CD14-positive monocyte (primary cell): ENCODE data around the gene MACROD1. TPM values are rescaled to one million over a fixed set of nuclear protein-coding genes. Genes with fewer than 3 reads are reported as not detected.

Source experiments
- DNase-seq, 3 donors: peaks; one replicate each; pipeline ENCODE4 v3.0.0-alpha.2; 2011 to 2022
- H2AFZ ChIP-seq: 2 replicates; pipeline ENCODE4 v1.6.0; 2012; ENCODE audit warnings: mild to moderate bottlenecking, low read depth, low read length, inconsistent platforms; ENCODE audit not compliant: insufficient read depth, poor library complexity, severe bottlenecking
- H3K27ac ChIP-seq, 2 donors: 1 replicate in 1 of 2; 2 replicates in 1 of 2; pipeline ENCODE4 v1.5.1; 2012 to 2013; ENCODE audit warnings: low read length in 2 of 2, control low read depth in 1 of 2, inconsistent platforms in 1 of 2, low read depth in 1 of 2, mild to moderate bottlenecking in 1 of 2
- H3K27me3 ChIP-seq, 2 donors: one replicate each; pipeline versions ENCODE4 v1.6.0 to v1.6.1; 2011 to 2013; ENCODE audit warnings: low read length in 2 of 2; ENCODE audit not compliant: control insufficient read depth in 2 of 2, insufficient read depth in 2 of 2
- H3K36me3 ChIP-seq, 2 donors: replicated peaks in 1 of 2; 1 replicate in 1 of 2; 2 replicates in 1 of 2; pipeline versions ENCODE4 v1.5.1 to v1.6.1; 2012 to 2013; ENCODE audit warnings: low read length in 2 of 2, control low read depth in 1 of 2, inconsistent platforms in 1 of 2, mild to moderate bottlenecking in 1 of 2; ENCODE audit not compliant: insufficient read depth in 2 of 2, control insufficient read depth in 1 of 2
- H3K4me1 ChIP-seq, 2 donors: 1 replicate in 1 of 2; 2 replicates in 1 of 2; pipeline versions ENCODE4 v1.5.1 to v1.6.1; 2012 to 2013; ENCODE audit warnings: low read length in 2 of 2, control low read depth in 1 of 2, inconsistent platforms in 1 of 2, mild to moderate bottlenecking in 1 of 2, moderate library complexity in 1 of 2; ENCODE audit not compliant: insufficient read depth in 2 of 2, control insufficient read depth in 1 of 2
- H3K4me2 ChIP-seq: replicated peaks from 2 replicates; pipeline ENCODE3; 2012; ENCODE audit warnings: low read length, moderate library complexity, mild to moderate bottlenecking; ENCODE audit not compliant: poor library complexity, severe bottlenecking; ENCODE audit errors: extremely low read depth
- H3K4me3 ChIP-seq, 3 experiments: fragments of 200-600 bp in 1 of 3; sonication (generic) in 1 of 3; replicated peaks in 1 of 3; 1 replicate in 2 of 3; 2 replicates in 1 of 3; pipeline ENCODE4 v1.5.1; 2011 to 2013; ENCODE audit warnings: low read length in 3 of 3, mild to moderate bottlenecking in 3 of 3, control low read depth in 2 of 3, low read depth in 2 of 3, inconsistent platforms in 1 of 3, moderate library complexity in 1 of 3
- H3K79me2 ChIP-seq: 2 replicates; pipeline ENCODE4 v1.6.0; 2012; ENCODE audit warnings: mild to moderate bottlenecking, control low read depth, inconsistent platforms, low read length, moderate library complexity; ENCODE audit not compliant: insufficient read depth
- H3K9ac ChIP-seq: 2 replicates; pipeline ENCODE4 v1.6.0; 2017; ENCODE audit warnings: low read length, mild to moderate bottlenecking; ENCODE audit not compliant: insufficient read depth, poor library complexity, severe bottlenecking
- H3K9me3 ChIP-seq, 2 donors: replicated peaks in 1 of 2; 1 replicate in 1 of 2; 2 replicates in 1 of 2; pipeline versions ENCODE4 v1.5.1 to v1.6.1; 2012 to 2013; ENCODE audit warnings: low read length in 2 of 2, control low read depth in 1 of 2; ENCODE audit not compliant: control insufficient read depth in 1 of 2, insufficient read depth in 1 of 2
- H4K20me1 ChIP-seq: 2 replicates; pipeline ENCODE4 v1.6.0; 2012; ENCODE audit warnings: mild to moderate bottlenecking, low read length, control low read depth, moderate library complexity; ENCODE audit not compliant: insufficient read depth
- H3K27ac Mint-ChIP-seq, 7 donors: one replicate each; pipeline ENCODE4 v1.8.0; 2020; ENCODE audit warnings: mild to moderate bottlenecking in 7 of 7, mixed read lengths in 7 of 7, moderate library complexity in 6 of 7, inconsistent platforms in 2 of 7
- H3K27me3 Mint-ChIP-seq, 3 donors: one replicate each; pipeline ENCODE4 v1.8.0; 2021 to 2022; ENCODE audit warnings: low read depth in 3 of 3, mild to moderate bottlenecking in 3 of 3, mixed read lengths in 3 of 3, moderate library complexity in 3 of 3, inconsistent platforms in 1 of 3
- H3K36me3 Mint-ChIP-seq, 2 donors: one replicate each; pipeline ENCODE4 v1.8.0; 2020; ENCODE audit warnings: mixed read lengths in 2 of 2, inconsistent platforms in 1 of 2, mild to moderate bottlenecking in 1 of 2
- H3K4me1 Mint-ChIP-seq: one replicate; pipeline ENCODE4 v1.8.0; 2020; ENCODE audit warnings: mild to moderate bottlenecking, mixed read lengths
- H3K4me3 Mint-ChIP-seq, 2 donors: one replicate each; pipeline ENCODE4 v1.8.0; 2020; ENCODE audit warnings: mild to moderate bottlenecking in 2 of 2, mixed read lengths in 2 of 2, moderate library complexity in 1 of 2
- H3K9me3 Mint-ChIP-seq, 7 donors: one replicate each; pipeline ENCODE4 v1.8.0; 2020 to 2022; ENCODE audit warnings: mixed read lengths in 7 of 7, mild to moderate bottlenecking in 6 of 7, moderate library complexity in 6 of 7, inconsistent platforms in 2 of 7
- WGBS: methylation state at CpG from one replicate; pipeline ENCODE4 v1.1.5; 2013; ENCODE audit warnings: missing lambda C conversion rate; ENCODE audit not compliant: insufficient coverage; 5-methylcytosine and 5-hydroxymethylcytosine counted together
- intact Hi-C, 2 donors: fragments of 100-400 bp; cut with micrococcal nuclease; formaldehyde crosslinking; loops; one replicate each; pipeline versions ENCODE4 v1.15.0 to v1.15.1; 2023
- polyA plus RNA-seq, 3 donors: library from polyadenylated mRNA; depleted of rRNA in 1 of 3; unstranded in 2 of 3; stranded (reverse) in 1 of 3; fragments of 300-500 nt in 2 of 3; fragments of >200 nt in 1 of 3; fragmentation: Illumina TruSeq in 2 of 3; gene quantifications; 1 replicate in 2 of 3; 2 replicates in 1 of 3; pipeline ENCODE4 v1.2.3, GENCODE V29; 2012 to 2021
- TF ChIP-seq, protein P1 (sequence below): fragments of 200-600 bp; IDR thresholded peaks from one replicate; pipeline ENCODE4 v1.8.0; 2022; ENCODE audit warnings: antibody characterized with exemption, mild to moderate bottlenecking

Gene MACROD1
- polyA plus RNA-seq, 3 donors, result 1.5 to 2.4 (median 2.2) TPM

DNA sequence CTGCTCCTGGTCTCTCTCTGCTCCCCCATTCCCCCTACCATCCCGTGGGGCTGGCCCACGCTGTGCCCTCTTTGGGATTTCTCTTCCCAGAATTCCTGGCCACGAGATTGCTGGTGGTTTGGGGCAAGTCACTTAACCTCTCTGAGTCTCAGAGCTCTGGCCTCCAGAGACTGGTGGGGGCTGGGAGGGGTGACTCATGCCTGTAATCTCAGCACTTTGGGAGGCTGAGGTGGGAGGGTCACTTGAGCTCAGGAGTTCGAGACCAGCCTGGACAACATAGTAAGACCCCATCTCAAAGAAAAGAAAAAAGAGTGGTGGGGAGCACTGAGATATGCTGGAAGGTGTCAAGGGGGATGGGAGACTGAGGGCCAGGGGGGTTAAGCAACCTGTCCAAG, 161.3 kb downstream of the MACROD1 start:
- Histone ChIP-seq H2AFZ (no peak overlapping the region), H3K4me1 (peaks cover 40 to 50% of the 10 kb centered on the region in 2 donors), H4K20me1 (peaks cover 8% of the 10 kb centered on the region), H3K27ac (no peak overlapping the region), H3K9ac (no peak overlapping the region), H3K27me3 (peaks cover 15 to 81% of the 10 kb centered on the region in 2 donors), H3K4me2 (no peak overlapping the region), H3K4me3 (no peak overlapping the region), H3K36me3 (no peaks in the 10 kb centered on the region), H3K79me2 (no peaks in the 10 kb centered on the region), H3K9me3 (peaks cover under 1 to 5% of the 10 kb centered on the region in 2 donors)
- intact Hi-C loops, result no loop called here
- H3K27ac Mint-ChIP-seq, result peak overlapping the region in 1 of 7 donors; percentile 17
- no peak for DNase-seq
- H3K4me1 Mint-ChIP-seq, result peaks cover 45% of the 10 kb centered on the region
- TF ChIP-seq, protein P1, sequence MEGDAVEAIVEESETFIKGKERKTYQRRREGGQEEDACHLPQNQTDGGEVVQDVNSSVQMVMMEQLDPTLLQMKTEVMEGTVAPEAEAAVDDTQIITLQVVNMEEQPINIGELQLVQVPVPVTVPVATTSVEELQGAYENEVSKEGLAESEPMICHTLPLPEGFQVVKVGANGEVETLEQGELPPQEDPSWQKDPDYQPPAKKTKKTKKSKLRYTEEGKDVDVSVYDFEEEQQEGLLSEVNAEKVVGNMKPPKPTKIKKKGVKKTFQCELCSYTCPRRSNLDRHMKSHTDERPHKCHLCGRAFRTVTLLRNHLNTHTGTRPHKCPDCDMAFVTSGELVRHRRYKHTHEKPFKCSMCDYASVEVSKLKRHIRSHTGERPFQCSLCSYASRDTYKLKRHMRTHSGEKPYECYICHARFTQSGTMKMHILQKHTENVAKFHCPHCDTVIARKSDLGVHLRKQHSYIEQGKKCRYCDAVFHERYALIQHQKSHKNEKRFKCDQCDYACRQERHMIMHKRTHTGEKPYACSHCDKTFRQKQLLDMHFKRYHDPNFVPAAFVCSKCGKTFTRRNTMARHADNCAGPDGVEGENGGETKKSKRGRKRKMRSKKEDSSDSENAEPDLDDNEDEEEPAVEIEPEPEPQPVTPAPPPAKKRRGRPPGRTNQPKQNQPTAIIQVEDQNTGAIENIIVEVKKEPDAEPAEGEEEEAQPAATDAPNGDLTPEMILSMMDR, result no peak
- 94% methylated on average over 2 of the region's 4 CpGs for WGBS
- peaks cover 0 to 15% (median 4%) of the 10 kb centered on the region in 7 donors for H3K9me3 Mint-ChIP-seq
- peak overlapping the region in 1 of 2 donors; percentile 39 for H3K4me3 Mint-ChIP-seq
- peaks cover 0 to 4% of the 10 kb centered on the region in 2 donors for H3K36me3 Mint-ChIP-seq
- peaks cover 67 to 92% (median 72%) of the 10 kb centered on the region in 3 donors for H3K27me3 Mint-ChIP-seq

DNA sequence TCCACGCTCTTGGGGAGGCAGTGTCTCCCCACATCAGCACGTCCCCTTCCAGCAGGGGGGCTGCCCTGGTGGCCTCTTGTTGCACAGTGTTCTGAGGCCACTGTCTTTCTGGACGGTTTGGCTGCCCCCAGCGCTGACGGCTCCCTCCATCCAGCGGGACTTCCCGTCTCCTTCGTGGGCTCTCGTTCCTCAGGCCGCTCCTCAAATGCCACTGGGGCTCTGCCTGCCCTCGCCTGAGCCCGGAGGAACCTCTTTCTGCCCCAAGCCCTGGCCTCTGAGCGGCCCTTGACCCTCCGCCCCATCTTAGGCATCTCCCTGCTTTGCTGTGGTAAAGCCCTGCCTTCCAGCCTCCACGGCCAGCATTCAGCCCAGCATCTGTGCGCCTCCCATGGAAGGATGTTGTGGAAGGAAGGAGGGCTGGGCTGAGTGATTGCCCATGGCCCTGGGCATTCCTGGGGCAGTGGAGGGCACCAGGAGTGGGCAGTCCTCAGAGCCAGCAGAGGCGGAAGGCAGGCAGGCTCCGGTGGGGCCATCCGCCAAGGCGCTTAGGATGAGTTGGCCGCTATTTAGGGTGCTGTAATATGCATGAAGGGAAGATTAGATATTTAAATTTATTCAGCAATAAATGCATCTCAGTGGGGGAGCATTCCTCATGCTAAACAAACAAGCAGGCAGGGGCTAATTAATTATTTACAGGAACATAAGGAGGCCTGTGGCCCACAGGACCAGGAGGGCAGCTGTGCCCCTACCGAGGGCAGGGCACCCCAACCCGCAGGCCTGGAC, 161.9 kb downstream of the MACROD1 start:
- Mint-ChIP-seq H3K36me3 (peaks cover 0 to 4% of the 10 kb centered on the region in 2 donors), H3K4me1 (peaks cover 47% of the 10 kb centered on the region), H3K9me3 (peaks cover 0 to 15% (median 4%) of the 10 kb centered on the region in 7 donors), H3K27me3 (peaks cover 67 to 88% (median 72%) of the 10 kb centered on the region in 3 donors), H3K27ac (no peak overlapping the region), H3K4me3 (peak overlapping the region in 1 of 2 donors; percentile 61)
- Histone ChIP-seq H3K79me2 (no peaks in the 10 kb centered on the region), H3K9me3 (peaks cover 0 to 5% of the 10 kb centered on the region in 2 donors), H3K27me3 (peaks cover 15 to 82% of the 10 kb centered on the region in 2 donors), H3K36me3 (no peaks in the 10 kb centered on the region), H4K20me1 (peaks cover 12% of the 10 kb centered on the region), H2AFZ (no peak overlapping the region), H3K4me3 (no peak overlapping the region), H3K27ac (no peak overlapping the region), H3K4me2 (no peak overlapping the region), H3K4me1 (peaks cover 46 to 56% of the 10 kb centered on the region in 2 donors), H3K9ac (no peak overlapping the region)
- intact Hi-C loops, result no loop called here
- TF ChIP-seq, protein P1, result no peak
- 44% methylated on average over 20 of the region's 23 CpGs for WGBS
- DNase-seq, result no peak
